Loucy (cell line): ENCODE results near the gene PEA15.

ENCODE experiments used
- EZH2phosphoT487 ChIP-seq: fragments of 200-600 bp; IDR thresholded peaks from 2 replicates; pipeline ENCODE4 v1.6.1; 2018; ENCODE audit warnings: antibody characterized with exemption, mild to moderate bottlenecking, moderate library complexity, borderline replicate concordance
- TF ChIP-seq, protein P1 (sequence below): fragments of 200-600 bp; sonication (generic); conservative IDR thresholded peaks from 2 replicates; pipeline ENCODE4 v1.5.1; 2014; ENCODE audit warnings: mild to moderate bottlenecking, antibody characterized with exemption, low read length

DNA sequence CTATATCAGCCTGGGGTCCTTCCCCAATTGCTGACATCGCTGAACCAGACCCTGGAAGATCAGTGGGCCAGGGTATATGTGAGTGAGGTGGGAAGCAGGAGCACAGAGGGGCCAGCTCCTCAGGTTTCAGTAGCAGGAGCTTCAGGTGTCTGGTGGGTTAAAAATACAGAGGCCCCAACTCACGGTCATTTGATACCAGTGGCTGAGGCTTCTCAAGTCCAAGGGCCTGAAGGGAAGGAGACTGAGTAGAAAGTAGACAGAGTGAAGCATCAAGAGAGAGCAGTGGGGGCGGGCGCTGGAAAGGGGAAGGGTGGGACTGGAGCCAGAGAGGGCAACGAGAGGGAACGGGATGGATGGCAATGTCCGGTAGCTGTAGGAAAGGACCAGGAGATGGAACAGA is 16.8 kb upstream of the PEA15 start:
- no peak for TF ChIP-seq EZH2phosphoT487
- TF ChIP-seq, protein P1, sequence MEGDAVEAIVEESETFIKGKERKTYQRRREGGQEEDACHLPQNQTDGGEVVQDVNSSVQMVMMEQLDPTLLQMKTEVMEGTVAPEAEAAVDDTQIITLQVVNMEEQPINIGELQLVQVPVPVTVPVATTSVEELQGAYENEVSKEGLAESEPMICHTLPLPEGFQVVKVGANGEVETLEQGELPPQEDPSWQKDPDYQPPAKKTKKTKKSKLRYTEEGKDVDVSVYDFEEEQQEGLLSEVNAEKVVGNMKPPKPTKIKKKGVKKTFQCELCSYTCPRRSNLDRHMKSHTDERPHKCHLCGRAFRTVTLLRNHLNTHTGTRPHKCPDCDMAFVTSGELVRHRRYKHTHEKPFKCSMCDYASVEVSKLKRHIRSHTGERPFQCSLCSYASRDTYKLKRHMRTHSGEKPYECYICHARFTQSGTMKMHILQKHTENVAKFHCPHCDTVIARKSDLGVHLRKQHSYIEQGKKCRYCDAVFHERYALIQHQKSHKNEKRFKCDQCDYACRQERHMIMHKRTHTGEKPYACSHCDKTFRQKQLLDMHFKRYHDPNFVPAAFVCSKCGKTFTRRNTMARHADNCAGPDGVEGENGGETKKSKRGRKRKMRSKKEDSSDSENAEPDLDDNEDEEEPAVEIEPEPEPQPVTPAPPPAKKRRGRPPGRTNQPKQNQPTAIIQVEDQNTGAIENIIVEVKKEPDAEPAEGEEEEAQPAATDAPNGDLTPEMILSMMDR = no peak
